Mononuclear cell (primary cell): Measurements from ENCODE around the gene KISS1R. TPM values are rescaled to one million over a fixed set of nuclear protein-coding genes. Genes with fewer than 3 reads are reported as not detected.

Experiments
- H3K27me3 ChIP-seq: 2 replicates; pipeline ENCODE4 v1.6.0; 2011; ENCODE audit warnings: low read length, control low read depth; ENCODE audit not compliant: insufficient read depth
- H3K4me1 ChIP-seq: 2 replicates; pipeline ENCODE4 v1.5.1; 2011; ENCODE audit warnings: mild to moderate bottlenecking, low read length, control low read depth; ENCODE audit not compliant: insufficient read depth
- H3K4me3 ChIP-seq: 2 replicates; pipeline ENCODE4 v1.5.1; 2011; ENCODE audit warnings: mild to moderate bottlenecking, low read length, moderate library complexity
- H3K9me3 ChIP-seq: 2 replicates; pipeline ENCODE4 v1.5.1; 2011; ENCODE audit warnings: low read depth, mild to moderate bottlenecking, control low read depth, low read length
- total RNA-seq: library from RNA; depleted of rRNA; stranded (reverse); fragments of >200 nt; gene quantifications from one replicate; pipeline ENCODE4 v1.2.3, GENCODE V29; 2012

KISS1R gene
- total RNA-seq, 1 donor = 0.10 TPM

DNA sequence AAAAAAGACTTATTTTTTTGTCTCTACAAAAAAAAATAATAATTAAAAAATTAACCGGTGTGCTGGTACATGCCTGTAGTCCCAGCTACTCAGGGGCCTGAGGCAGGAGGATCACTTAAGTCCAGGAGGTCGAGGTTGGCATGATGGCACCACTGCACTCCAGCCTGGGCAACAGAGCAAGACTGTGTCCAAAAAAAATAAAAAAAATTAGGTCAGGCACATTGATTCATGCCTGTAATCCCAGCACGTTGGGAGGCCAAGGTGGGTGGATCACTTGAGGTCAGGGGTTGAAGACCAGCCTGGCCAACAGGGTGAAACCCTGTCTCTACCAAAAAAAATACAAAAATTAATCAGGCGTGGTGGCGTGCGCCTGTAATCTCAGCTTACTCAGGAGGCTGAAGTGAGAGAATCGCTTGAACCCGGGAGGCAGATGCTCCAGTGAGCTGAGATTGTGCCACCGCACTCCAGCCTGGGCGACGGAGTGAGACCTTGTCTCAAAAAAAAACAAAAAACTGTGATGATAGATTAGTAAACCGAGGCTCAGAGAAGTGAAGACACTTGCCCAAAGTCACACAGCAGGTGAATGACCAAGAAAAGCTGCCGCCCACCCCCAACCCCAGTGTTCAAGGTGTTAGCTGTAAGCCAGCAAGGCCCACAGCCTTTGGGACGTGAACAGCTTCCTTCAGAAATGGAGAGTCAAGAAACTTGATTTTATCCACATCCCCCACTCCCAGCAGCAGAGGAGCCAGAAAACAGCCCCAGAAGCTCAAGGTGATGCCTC is 14.5 kb upstream of the KISS1R start:
- no peak overlapping the region for H3K4me3 ChIP-seq
- H3K27me3 ChIP-seq = no peaks in the 10 kb centered on the region
- H3K9me3 ChIP-seq = no peaks in the 10 kb centered on the region
- H3K4me1 ChIP-seq = peaks cover 26% of the 10 kb centered on the region

DNA sequence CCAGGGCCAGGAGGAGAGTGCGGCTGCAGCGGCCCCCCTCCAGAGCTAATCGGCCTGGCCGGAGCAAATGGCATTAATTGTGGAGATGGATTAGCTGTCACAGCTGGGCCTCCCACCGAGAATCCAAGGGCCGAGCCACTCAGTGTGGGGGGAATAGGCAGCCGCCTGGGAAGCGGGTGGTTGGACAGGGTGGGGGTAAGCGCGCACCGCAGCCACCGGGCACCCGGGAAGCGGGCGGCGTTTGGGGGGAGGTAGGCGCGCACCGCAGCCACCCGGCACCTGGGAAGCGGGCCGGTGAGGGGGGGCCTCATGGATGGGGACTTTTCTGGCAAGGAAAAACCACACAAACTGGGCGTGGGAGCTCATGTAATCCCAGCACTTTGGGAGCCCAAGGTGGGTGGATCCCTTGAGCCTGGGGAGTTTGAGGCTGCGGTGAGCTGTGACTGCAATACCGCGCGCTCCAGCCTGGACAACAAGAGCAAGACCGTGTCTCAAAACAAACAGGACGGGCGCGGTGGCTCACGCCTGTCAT is 13.8 kb upstream of the KISS1R start:
- no peak overlapping the region for H3K4me3 ChIP-seq
- H3K9me3 ChIP-seq = no peaks in the 10 kb centered on the region
- peaks cover 33% of the 10 kb centered on the region for H3K4me1 ChIP-seq
- no peaks in the 10 kb centered on the region for H3K27me3 ChIP-seq

DNA sequence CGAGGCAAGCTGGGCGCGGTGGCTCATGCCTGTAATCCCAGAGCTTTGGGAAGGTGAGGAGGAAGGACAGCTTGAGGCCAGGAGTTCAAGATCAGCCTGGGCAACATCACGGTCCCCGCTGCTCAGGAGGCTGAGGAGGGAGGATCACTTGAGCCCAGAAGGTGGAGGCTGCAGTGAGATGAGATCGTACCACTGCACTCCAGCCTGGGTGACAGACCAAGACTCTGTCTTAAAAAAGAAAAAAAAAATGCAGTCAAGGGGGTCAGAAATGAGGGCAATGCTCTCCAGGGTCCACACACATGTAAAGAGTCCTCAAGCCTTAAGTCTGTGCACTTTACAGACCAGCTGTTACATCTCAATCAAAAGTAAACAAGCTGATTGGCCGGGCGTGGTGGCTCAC is 12.6 kb upstream of the KISS1R start:
- Histone ChIP-seq H3K9me3 (no peaks in the 10 kb centered on the region), H3K4me3 (no peak overlapping the region), H3K4me1 (peaks cover 45% of the 10 kb centered on the region), H3K27me3 (no peaks in the 10 kb centered on the region)

DNA sequence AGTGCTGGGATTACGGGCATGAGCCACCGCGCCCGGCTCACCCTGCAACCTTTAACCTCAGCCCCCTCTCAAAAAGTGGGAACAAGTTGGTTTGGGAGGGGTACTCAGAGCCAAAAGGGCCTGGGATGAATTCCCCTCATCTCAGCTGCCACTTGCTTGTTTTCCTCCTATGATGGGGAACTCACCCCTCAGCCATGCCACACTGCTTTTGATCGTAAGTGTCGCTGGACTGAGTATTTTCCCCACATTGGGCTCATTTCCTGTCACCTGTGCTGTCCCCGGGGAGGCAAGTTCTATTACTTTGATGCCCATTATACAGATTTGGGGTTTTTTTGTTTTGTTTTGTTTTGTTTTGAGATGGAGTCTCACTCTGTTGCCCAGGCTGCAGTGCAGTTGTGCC is 10.7 kb upstream of the KISS1R start:
- H3K4me3 ChIP-seq = no peak overlapping the region
- H3K9me3 ChIP-seq = no peaks in the 10 kb centered on the region
- peaks cover 61% of the 10 kb centered on the region for H3K4me1 ChIP-seq
- H3K27me3 ChIP-seq = no peaks in the 10 kb centered on the region

DNA sequence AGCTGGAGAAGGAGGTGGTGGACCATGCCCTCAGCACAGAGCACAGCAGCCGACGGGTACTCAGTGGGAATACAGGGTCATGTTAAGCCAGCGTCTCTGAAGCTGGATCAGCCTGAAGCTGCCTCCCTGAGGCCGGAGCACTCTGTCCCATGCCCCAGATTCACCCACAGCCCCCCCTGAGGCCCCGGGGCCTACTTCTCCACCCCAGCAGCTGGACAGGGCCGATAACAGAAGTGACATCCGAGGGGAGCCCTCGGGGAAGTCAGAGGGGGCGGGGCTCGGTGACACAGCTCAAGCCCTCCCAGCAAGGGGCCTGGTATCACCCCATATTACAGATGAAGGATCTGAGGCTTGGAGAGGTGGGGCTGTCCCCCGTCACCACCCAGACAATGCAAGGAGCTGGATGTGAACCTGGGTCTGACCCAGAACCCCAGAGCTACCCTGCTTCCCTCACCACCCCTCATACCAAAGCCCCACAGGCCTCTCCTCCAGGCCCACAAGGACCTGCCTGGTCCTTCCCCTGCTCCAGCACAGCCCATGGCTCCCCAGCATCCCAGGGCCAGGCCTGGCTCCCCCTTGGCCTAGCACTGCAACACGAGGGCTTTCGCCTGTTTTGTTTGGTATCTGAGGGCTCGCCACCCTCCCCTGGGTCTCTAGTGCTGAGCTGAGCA is 9.8 kb upstream of the KISS1R start:
- Histone ChIP-seq H3K4me1 (peaks cover 64% of the 10 kb centered on the region), H3K4me3 (no peak overlapping the region)

DNA sequence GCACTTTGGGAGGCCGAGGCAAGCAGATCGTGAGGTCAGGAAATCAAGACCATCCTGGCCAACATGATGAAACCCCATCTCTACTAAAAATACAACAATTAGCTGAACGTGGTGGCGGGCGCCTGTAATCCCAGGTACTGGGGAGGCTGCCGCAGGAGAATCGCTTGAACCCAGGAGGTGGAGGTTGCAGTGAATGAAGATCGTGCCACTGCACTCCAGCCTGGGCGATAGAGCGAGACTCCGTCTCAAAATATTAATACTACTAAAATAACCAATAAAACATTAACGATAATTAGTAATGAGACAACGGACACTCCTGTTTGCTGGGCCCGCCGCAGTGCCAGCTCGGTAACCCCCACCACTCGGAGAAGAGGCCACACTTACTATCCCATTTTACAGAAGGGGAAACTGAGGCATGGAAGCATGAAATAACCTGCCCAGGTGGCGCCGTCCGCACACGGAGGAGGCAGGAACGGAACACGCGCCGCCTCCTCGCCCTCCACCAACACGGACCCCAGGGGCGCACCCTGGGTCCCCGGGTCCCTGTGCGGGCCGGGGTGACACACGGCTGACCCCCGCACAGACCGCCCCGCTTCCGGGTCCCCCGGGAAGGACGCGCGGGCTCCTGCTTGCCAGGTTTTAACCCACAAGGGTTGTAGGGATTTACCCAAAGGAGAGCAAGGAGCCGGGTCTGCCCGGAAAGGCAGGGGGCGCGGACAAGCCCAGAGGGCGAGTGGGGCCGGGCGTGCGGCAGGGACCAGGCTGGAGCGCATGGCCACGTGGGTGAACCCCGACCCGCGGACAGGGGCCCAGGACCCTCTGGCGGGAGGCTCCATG is 5.7 kb upstream of the KISS1R start:
- Histone ChIP-seq H3K27me3 (peaks cover 1% of the 10 kb centered on the region), H3K4me1 (peaks cover 67% of the 10 kb centered on the region), H3K9me3 (no peaks in the 10 kb centered on the region), H3K4me3 (no peak overlapping the region)

More for the DNA sequence above, 9.8 kb upstream of the KISS1R start:
- no peaks in the 10 kb centered on the region for H3K27me3 ChIP-seq
- no peaks in the 10 kb centered on the region for H3K9me3 ChIP-seq

DNA sequence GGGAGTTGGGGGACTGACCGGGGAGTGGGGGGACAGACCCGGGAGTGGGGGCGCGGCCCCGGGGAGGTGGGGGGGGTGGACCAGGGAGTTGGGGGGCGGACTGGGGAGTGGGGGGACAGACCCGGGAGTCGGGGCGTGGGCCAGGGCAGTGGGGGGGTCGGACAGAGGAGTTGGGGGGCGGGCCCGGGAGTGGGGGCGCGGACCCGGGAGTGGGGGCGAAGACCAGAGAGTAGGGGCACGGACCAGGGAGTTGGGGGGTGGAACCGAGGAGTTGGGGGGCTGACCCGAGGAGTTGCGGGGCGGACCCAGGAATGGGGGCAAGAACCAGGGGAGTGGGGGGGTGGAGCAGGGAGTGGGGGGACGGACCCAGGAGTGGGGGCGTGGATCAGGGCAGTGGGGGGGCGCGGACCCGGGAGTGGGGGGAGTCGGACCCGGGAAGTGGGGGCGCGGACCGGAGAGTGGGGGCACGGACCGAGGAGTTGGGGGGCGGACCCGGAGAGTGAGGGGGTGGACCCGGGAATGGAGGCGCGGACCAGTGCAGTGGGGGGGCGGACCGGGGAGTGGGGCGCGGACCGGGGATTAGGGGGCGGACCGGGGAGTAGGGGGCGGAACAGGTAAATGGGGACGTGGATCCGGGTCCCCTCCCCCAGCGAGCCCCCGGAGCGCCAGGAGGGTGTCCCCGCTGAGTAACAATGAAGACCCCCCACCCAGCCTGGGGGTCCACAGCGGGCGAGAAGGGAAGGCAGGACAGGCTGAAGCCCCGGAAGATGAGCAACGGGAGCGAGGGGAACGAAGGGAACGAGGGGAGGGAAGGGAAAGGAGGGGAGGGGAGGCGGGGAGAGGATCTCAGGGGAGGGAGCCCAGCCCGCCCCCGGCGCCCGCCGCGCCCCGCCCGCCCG is 4.7 kb upstream of the KISS1R start:
- Histone ChIP-seq H3K4me3 (peak overlapping the region; percentile 52), H3K9me3 (no peaks in the 10 kb centered on the region), H3K4me1 (peaks cover 66% of the 10 kb centered on the region), H3K27me3 (peaks cover 9% of the 10 kb centered on the region)

DNA sequence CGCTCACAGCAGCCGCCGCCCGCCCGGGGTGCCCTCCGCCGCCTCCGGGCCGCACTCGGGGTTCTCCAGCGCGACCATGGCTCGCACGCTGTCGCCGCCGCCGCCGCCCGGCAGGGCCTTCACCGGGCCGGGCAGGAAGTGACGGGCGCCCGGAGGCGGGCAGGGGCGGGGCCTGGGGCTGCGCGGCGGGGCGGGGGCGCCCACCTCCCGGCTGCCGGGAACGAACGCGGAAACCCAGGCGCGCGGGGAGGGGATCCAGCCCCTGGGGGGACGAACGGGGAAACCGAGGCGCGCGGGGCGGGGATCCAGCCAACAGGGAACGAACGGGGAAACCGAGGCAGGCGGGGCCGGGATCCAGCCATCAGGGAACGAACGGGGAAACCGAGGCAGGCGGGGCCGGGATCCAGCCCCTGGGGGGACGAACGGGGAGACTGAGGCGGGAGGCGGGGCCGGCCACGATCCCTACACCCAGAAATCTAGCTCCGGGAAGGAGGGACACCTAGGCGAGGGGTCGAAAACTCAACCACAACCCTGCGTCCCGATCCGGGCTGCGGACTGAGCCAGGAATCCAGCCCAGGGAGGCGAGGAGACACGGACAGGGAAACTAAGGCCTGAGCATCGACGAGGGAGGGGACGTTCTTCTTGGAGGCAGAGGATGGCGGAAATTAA is 3.9 kb upstream of the KISS1R start, which contains the start of gene R3HDM4:
Gene R3HDM4, minus strand, starts transcription at position 140 of the 669 bp plus-strand sequence. Its CDS starts 62 bp downstream, at position 78.
- Histone ChIP-seq H3K27me3 (peaks cover 16% of the 10 kb centered on the region), H3K4me1 (peaks cover 66% of the 10 kb centered on the region), H3K9me3 (no peaks in the 10 kb centered on the region), H3K4me3 (peak within 1 kb of the TSS; percentile 66)

DNA sequence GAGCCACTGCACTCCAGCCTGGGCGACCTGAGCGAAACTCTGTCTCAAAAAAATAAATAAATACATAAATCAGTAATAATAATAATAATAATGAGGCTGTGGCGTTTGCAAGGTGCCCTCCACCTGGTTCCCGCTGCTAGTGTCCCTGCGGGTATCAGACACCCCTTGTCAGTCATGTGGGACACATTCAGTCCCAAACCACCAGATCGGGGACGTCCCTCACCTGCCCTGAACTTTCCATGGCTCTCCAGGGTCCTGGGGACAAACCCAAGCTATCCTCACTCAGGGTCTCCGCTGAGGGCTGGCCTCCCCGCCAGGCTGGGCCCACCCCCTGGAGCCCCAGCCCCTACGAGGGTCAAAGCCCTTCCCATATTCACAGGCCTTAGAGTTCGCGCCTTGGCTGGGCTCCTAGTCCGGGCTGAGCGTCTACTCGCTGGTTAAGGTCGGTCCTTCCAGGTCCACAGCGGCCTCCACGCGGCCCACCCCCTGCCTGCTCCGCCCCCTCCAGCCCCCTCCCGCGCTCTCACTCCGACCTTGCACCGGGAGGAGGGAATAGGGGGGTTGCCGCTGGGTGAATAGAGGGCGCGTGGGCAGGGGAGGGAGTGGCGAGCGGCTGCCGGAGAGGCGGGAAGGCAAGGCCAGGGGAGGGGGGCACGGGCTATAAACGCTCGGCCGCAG is 349 bp upstream of the KISS1R start:
- peaks cover 34% of the 10 kb centered on the region for H3K27me3 ChIP-seq
- H3K4me1 ChIP-seq = peaks cover 61% of the 10 kb centered on the region
- H3K9me3 ChIP-seq = no peaks in the 10 kb centered on the region
- peak overlapping the region; percentile 23 for H3K4me3 ChIP-seq

DNA sequence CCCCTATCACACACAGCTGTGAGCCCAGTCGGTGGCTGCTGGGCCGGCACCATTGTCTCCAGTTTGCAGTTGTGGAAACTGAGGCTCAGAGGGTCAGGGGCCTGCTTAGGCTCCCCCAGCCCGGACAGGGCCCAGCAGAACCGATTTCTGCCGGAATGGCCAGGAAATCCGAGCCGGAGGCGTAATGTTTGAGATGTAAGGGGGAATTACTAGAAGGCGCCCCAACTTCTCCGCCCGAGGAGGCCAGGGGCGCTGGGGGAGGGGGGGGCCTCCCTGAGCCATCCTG is 962 bp downstream of the KISS1R start:
- H3K27me3 ChIP-seq = peaks cover 34% of the 10 kb centered on the region
- no peak overlapping the region for H3K4me3 ChIP-seq
- H3K4me1 ChIP-seq = peaks cover 60% of the 10 kb centered on the region
- H3K9me3 ChIP-seq = no peaks in the 10 kb centered on the region

DNA sequence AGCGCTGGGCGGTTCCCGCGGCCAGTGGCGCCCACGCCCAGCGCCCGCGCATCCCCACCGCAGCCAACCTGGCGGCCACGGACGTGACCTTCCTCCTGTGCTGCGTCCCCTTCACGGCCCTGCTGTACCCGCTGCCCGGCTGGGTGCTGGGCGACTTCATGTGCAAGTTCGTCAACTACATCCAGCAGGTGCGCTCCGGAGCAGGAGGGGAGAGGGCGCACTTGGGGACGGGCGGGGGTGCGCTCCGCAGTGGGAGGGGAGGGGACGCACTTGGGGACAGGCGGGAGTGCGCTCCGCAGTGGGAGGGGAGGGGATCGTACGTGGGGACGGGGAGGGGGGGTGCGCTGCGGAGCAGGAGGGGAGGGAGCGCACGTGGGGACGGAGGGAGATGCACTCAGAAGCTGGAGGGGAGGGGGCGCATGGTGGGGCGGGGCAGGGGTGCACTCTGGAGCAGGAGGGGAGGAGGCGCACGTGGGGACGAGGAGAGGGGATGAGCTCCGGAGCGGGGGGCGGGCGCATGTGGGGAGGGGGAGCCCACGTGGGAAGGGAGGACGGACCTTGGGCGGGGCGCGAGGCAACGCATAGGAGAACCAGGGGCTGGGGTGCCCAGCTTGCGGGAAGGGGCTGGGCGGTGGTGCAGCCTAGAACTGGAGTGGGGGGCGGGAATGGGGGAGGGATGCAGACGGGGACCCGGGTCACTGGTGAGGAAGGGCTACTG is 1.5 kb downstream of the KISS1R start:
- Histone ChIP-seq H3K27me3 (peaks cover 34% of the 10 kb centered on the region), H3K4me1 (peaks cover 59% of the 10 kb centered on the region), H3K4me3 (no peak overlapping the region), H3K9me3 (no peaks in the 10 kb centered on the region)

DNA sequence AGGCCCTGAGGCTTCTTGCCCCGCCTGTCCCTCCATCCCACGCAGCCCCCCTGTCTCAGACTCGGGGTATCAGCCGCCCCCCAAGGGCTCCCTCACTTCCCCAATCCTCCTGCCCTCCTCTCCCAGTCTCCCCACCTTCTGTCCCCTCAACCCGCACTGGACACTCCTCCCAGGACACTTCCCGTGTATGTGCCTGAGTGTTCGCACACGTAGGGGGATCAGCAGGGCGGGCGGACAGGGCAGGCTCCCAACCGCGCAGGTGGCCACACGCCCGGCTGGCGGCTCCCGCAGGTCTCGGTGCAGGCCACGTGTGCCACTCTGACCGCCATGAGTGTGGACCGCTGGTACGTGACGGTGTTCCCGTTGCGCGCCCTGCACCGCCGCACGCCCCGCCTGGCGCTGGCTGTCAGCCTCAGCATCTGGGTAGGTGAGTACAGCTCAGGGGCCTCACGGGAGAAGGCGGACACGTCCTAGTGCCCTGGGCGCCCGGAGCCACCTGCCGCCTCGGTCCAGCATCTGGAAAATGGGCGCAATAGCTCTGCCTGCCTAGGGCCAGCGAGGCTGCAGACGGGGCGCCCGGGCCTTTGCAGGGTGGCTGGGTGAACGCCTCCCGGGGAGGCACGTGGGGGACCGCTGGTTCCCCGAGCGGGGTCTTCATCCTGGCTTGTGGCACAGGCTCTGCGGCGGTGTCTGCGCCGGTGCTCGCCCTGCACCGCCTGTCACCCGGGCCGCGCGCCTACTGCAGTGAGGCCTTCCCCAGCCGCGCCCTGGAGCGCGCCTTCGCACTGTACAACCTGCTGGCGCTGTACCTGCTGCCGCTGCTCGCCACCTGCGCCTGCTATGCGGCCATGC is 2.3 kb downstream of the KISS1R start:
- peaks cover 34% of the 10 kb centered on the region for H3K27me3 ChIP-seq
- peak overlapping the region; percentile 25 for H3K4me3 ChIP-seq
- no peaks in the 10 kb centered on the region for H3K9me3 ChIP-seq
- H3K4me1 ChIP-seq = peaks cover 59% of the 10 kb centered on the region
